Measurements from ENCODE around the gene IRGC.

IRGC gene

DNA sequence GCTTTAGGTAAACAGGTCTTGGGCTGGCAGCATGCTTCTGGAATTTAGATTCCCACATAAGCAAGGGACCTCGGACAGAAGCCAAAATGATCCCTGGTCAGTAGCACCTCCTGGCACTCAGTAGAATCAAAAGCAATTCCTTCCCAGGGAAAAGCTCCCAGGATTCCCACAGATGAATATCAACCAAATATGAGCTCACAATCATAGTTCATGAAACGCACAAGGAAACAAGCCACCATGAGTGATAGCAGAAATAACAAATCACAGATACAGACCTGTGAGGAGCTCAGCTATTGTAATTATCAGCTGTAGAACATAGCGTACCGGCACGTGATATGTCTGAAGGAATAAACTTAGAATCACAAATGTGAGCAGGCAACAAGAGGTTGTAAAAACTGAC lies 24.1 kb upstream of the IRGC start:
- DNase-seq (ENCODE audit: low read depth, low spot score), result no peak

GRCh38 chr19:43692385-43692784 lies 23.5 kb upstream of the IRGC start:
- DNase-seq (ENCODE audit: low read depth, low spot score), result no peak

GRCh38 chr19:43692877-43693276 lies 23.0 kb upstream of the IRGC start:
- DNase-seq (ENCODE audit: low read depth, low spot score), result no peak

GRCh38 chr19:43694553-43694952 lies 21.3 kb upstream of the IRGC start:
- DNase-seq (ENCODE audit: low read depth, low spot score), result no peak

DNA sequence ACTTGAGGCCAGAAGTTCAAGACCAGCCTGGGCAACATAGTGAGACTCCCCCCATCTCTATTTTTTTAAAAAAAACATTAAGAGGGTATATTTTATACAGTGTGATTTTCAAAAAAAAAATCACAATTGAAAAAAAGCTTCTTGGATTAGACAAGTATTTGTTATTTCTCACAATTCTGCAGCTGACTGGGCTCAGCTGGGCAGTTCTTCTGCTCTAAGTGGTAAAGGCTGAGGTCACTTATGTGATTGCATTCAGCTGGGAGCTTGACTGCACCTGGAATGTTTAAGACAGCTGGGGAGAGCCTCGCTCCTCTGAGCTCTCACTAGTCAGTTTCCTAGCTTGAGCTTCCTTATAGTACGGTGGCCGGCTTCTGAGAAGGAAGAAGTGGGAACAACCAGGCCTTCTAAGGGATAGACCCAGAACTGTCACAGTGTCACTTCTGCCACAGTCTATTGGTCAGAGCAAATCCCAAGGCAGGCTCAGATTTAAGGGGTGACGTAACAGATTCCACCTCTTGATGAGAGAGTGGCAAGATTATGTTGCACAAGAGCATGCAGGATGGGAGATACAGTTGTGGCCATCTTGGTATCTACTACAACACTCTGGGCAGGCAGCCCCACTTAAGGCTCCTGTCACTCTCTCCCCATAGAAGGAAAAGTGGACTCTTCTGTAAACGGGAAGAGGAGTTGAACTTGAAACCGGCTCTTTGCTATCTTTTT lies 19.7 kb upstream of the IRGC start:
- no peak for DNase-seq (ENCODE audit: low read depth, low spot score)

- DNase-seq (ENCODE audit: low read depth, low spot score), result no peak
Observed at GRCh38 chr19:43697295-43697694, 18.6 kb upstream of the IRGC start.

DNA sequence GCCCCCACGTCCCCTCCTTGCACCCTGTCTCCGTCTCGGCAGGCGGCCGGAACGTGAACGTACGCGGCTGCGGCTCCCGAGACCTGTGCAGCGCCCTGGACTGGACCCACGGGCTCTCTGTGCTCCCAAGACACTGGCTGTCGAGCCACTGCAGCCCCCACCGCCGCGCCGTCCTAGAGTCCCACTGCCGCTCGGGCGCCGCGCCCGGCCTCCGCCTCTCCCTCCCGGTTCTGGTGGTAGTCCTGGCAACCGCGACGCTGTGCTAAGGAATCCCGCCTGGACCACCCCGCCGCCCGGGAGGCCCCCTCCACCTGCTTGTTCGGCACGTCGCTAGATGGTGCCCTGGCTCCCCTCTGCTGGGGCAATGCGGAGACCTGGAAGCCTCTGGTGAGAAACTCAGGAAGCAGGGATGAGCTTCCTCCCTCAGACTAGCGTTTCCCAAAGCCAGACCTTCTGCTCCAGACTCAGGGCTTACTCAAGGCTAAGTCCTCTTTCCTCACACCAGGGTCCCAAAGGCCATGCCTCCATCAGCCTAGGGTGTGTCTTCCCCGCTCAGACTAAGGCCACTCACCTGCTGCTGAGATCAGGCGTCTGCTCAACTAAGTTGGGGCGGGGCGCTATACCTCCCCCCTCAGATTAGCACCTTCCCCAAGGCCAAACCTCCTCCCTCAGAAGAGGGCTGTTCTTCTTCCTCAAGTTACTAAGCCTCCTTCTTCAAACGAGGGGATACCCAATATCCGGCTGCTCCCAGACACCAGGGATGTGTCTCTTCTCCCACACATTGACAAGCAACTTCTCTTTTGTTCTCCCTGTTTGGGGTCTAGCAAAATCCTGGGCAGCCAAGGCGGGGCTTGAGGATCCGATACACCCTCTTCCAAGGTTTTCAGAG lies 16.1 kb upstream of the IRGC start:
- DNase-seq (ENCODE audit: low read depth, low spot score), result no peak

- no peak for DNase-seq (ENCODE audit: low read depth, low spot score)
Observed at GRCh38 chr19:43700395-43701000, 15.4 kb upstream of the IRGC start.

DNA sequence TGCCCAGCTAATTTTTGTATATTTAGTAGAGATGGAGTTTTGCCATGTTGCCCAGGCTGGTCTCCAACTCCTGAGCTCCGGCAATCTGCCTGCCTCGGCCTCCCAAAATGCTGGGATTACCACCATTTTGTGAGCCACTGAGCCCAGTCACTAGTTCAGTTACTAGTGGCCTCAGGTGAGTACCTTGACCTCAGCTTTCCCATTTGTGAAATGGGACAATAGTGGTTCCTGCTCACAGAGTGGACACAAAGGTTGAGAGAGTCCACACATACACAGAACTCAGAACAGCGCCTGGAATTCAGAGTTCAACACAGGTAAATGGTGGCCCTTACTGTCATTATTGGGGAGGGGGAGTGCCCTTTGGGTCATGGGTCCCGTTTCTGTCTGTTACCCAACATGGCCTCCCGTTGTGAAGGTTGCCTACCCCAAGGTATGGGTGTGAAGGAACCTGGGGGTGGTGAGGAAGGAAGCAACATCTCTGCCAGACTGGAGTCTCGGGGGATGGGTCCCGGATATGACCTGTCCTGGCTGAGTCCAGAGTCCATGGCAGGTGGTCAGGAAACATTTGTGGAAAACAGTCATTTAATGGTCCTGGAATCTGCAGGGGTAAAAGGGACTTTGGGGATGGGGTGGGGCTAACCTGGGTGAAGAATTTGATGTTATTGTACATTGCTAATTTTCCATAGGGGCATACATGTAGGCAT lies 11.7 kb upstream of the IRGC start:
- no peak for DNase-seq (ENCODE audit: low read depth, low spot score)

- no peak for DNase-seq (ENCODE audit: low read depth, low spot score)
Observed at GRCh38 chr19:43705729-43706128, 10.1 kb upstream of the IRGC start.

DNA sequence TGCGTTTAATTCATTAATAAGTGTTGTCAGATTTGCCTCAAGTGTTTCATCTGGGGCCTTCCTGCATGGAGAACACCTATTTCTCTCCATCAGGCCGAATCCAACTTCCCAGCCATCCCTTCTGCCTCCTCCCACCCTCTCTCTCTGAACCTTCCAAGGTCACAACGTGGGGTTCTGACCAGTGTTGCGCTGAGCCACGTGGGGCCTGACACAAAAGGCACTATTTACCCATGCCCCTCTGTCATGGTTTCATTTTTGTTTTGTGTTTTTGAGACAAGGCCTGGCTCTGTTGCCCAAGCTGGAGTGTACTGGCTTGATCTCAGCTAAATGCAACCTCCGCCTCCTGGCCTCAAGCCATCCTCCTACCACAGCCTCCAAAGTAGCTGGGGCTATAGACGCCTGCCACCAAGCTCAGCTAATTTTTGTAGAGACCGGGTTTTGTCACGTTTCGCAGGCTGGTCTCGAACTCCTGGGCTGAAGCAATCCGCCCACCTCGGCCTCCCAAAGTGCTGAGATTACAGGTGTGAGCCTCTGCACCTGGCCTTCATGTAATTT lies 8.6 kb upstream of the IRGC start:
- DNase-seq (ENCODE audit: low read depth, low spot score), result no peak

GRCh38 chr19:43708716-43709115 lies 7.2 kb upstream of the IRGC start:
- DNase-seq (ENCODE audit: low read depth, low spot score), result no peak

DNA sequence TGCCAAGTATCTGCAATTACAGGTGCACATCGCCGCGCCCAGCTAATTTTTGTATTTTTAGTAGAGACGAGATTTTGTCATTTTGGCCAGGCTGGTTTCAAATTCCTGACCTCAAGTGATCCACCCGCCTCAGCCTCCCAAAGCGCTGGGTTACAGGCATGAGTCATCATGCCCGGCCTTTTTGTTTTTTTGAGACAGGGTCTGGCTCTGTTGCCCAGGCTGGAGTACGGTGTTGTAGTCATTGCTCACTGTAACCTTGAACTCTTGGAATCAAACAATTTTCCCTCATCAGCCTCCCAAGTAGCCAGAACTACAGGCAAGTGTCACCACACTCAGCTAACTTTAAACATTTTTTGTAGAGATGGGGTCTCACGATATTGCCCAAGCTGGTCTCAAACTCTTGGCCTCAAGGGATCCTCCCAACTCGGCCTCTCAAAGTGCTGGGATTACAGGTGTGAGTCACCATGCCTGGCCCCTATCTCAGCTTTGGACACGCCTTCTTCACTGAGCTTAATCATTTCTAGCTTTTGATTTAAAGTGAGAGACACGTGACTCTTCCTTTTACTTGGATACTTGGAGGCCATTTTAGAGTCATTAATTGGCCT lies 4.0 kb upstream of the IRGC start:
- no peak for DNase-seq (ENCODE audit: low read depth, low spot score)

GRCh38 chr19:43713208-43713607 lies 2.7 kb upstream of the IRGC start:
- no peak for DNase-seq (ENCODE audit: low read depth, low spot score)

- DNase-seq (ENCODE audit: low read depth, low spot score), result no peak
Observed at GRCh38 chr19:43718627-43719377, 2.9 kb downstream of the IRGC start.

DNA sequence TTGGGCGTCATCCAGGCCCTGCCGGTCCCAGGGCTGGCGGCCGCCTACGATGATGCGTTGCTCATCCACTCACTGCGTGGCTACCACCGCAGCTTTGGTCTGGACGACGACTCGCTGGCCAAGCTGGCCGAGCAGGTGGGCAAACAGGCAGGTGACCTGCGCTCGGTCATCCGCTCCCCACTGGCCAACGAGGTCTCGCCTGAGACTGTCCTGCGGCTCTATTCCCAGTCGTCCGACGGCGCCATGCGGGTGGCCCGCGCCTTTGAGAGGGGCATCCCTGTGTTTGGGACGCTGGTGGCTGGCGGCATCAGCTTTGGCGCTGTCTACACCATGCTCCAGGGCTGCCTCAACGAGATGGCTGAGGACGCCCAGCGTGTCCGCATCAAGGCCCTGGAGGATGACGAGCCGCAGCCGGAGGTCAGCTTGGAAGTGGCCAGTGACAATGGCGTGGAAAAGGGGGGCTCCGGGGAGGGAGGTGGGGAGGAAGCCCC lies 3.5 kb downstream of the IRGC start:
- no peak for DNase-seq (ENCODE audit: low read depth, low spot score)

GRCh38 chr19:43719918-43720317 lies 4.0 kb downstream of the IRGC start:
- no peak for DNase-seq (ENCODE audit: low read depth, low spot score)

GRCh38 chr19:43720936-43721335 lies 5.1 kb downstream of the IRGC start:
- no peak for DNase-seq (ENCODE audit: low read depth, low spot score)

- DNase-seq (ENCODE audit: low read depth, low spot score), result no peak
Observed at GRCh38 chr19:43721469-43722048, 5.7 kb downstream of the IRGC start.

- DNase-seq (ENCODE audit: low read depth, low spot score), result no peak
Observed at GRCh38 chr19:43723588-43723987, 7.7 kb downstream of the IRGC start.
